Esophagus squamous epithelium (tissue), 4 donors: ENCODE measurements around the gene ELOVL6.

ENCODE experiments used
- CTCF ChIP-seq, 6 experiments: fragments of 450-650 bp in 4 of 6; fragments of 200-600 bp in 2 of 6; sonication (generic) in 2 of 6; IDR thresholded peaks; one replicate each; pipeline ENCODE4 v1.5.1; 2016 to 2019; ENCODE audit warnings: antibody characterized with exemption in 6 of 6, mild to moderate bottlenecking in 4 of 6, moderate library complexity in 4 of 6
- POLR2A ChIP-seq, 4 donors: fragments of 450-650 bp; IDR thresholded peaks; one replicate each; pipeline ENCODE4 v1.6.1; 2017; ENCODE audit warnings: antibody characterized with exemption in 4 of 4, mild to moderate bottlenecking in 4 of 4, moderate library complexity in 3 of 4

GRCh38 chr4:110025718-110026117 is 172.7 kb downstream of the ELOVL6 start:
- no peak for TF ChIP-seq CTCF (IDR thresholded peaks at IDR 0.05)
- TF ChIP-seq POLR2A (IDR thresholded peaks at IDR 0.05) = no peak
